Naive B cell (primary cell): ENCODE measurements around the gene ADO. TPM values are rescaled to one million over a fixed set of nuclear protein-coding genes. Genes with fewer than 3 reads are reported as not detected.

Experiments used
- ATAC-seq, 2 donors: fragments of 150-1000 bp; cut with Tn5 transposase; 2 replicates each; pipeline ENCODE4 v1.10.0; 2021; ENCODE audit warnings: low read depth in 2 of 2, mild to moderate bottlenecking in 2 of 2, moderate library complexity in 2 of 2
- DNase-seq: peaks from one replicate; pipeline ENCODE4 v3.0.0; 2022
- H3K27ac Mint-ChIP-seq, 6 donors: one replicate each; pipeline ENCODE4 v1.8.0; 2020 to 2022; ENCODE audit warnings: mild to moderate bottlenecking in 6 of 6, mixed read lengths in 6 of 6, moderate library complexity in 5 of 6, inconsistent platforms in 2 of 6
- H3K27me3 Mint-ChIP-seq, 3 donors: one replicate each; pipeline ENCODE4 v1.8.0; 2021 to 2022; ENCODE audit warnings: mixed read lengths in 3 of 3, mild to moderate bottlenecking in 1 of 3
- H3K36me3 Mint-ChIP-seq, 2 donors: one replicate each; pipeline ENCODE4 v1.8.0; 2020 to 2022; ENCODE audit warnings: mixed read lengths in 2 of 2, inconsistent platforms in 1 of 2, mild to moderate bottlenecking in 1 of 2
- H3K4me1 Mint-ChIP-seq, 3 donors: one replicate each; pipeline ENCODE4 v1.8.0; 2020 to 2022; ENCODE audit warnings: mixed read lengths in 3 of 3, inconsistent platforms in 1 of 3, mild to moderate bottlenecking in 1 of 3, moderate library complexity in 1 of 3
- H3K4me3 Mint-ChIP-seq, 8 donors: one replicate each; pipeline ENCODE4 v1.8.0; 2020 to 2022; ENCODE audit warnings: mild to moderate bottlenecking in 8 of 8, mixed read lengths in 8 of 8, moderate library complexity in 8 of 8, inconsistent platforms in 2 of 8
- H3K9me3 Mint-ChIP-seq, 7 donors: one replicate each; pipeline ENCODE4 v1.8.0; 2020 to 2022; ENCODE audit warnings: mixed read lengths in 7 of 7, mild to moderate bottlenecking in 5 of 7, inconsistent platforms in 2 of 7, moderate library complexity in 1 of 7
- polyA plus RNA-seq, 6 donors: library from polyadenylated mRNA; unstranded; fragments of 300-500 nt; fragmentation: Illumina TruSeq; gene quantifications; one replicate each; pipeline ENCODE4 v1.2.3, GENCODE V29; 2021; ENCODE audit warnings: low read depth in 6 of 6

ADO gene
- polyA plus RNA-seq, 6 donors from 2014 or later = 1.4 to 4.9 (median 3.8) TPM

- H3K27me3 Mint-ChIP-seq = peaks cover 0 to 6% (median 2%) of the 10 kb centered on the region in 3 donors
- H3K36me3 Mint-ChIP-seq = no peaks in the 10 kb centered on the region
- peaks cover 0 to 3% (median 0%) of the 10 kb centered on the region in 7 donors for H3K9me3 Mint-ChIP-seq
- H3K27ac Mint-ChIP-seq = no peak overlapping the region
- H3K4me1 Mint-ChIP-seq = peaks cover 0 to 1% (median 0%) of the 10 kb centered on the region in 3 donors
- ATAC-seq (peak in 1 of 2 donors; percentile 23), DNase-seq (no peak)
- no peak overlapping the region for H3K4me3 Mint-ChIP-seq
These were observed 35.1 kb downstream of the ADO start for GRCh38 chr10:62839590-62839989.

DNA sequence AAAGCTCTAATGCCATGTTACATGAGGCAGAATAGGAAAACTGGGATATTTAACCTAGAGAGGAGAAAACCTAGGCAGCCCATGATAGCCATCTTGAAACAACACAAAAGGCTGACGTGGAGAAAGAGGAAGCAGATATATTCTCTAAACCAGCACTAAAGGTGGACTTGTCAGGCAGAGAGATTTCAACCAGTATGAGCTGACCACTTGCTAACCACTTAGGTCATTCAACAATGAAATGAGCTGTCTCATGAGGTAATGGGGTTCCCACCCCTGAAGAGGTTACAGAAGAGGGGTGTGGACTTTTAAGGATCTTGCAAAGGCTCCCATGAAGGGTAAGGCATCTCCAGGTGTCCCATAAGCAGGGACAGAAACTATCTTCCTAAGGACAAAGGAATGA lies 38.5 kb downstream of the ADO start:
- peak overlapping the region in 1 of 6 donors; percentile 34 for H3K27ac Mint-ChIP-seq
- DNase-seq (no peak), ATAC-seq (no peak)
- no peak overlapping the region for H3K4me3 Mint-ChIP-seq
- peaks cover 0 to 3% (median 0%) of the 10 kb centered on the region in 3 donors for H3K4me1 Mint-ChIP-seq
- H3K36me3 Mint-ChIP-seq = peaks cover 5 to 6% of the 10 kb centered on the region in 2 donors
- H3K9me3 Mint-ChIP-seq = peaks cover 0 to 18% (median 15%) of the 10 kb centered on the region in 7 donors
- H3K27me3 Mint-ChIP-seq = peaks cover 0 to 14% (median 10%) of the 10 kb centered on the region in 3 donors

DNA sequence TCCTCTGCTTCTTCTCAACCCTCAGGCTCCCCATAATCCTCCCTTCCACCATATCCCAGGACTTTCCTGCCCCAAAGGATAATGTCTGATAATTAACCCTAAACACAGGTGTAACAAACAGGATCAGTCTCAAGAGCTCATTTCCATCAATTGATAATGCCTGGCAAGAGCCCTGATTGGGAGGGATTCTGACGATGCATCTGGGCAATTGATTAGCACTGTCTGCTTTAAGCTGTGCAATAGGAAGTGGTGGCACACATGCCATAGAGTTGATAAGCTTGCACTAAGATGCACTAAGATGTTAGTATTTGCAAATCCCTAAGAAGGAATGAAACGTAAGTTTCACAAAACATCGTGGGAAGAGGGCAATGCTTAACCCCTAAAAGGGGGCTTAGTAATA lies 39.1 kb downstream of the ADO start:
- Mint-ChIP-seq H3K27ac (no peak overlapping the region), H3K4me3 (no peak overlapping the region), H3K27me3 (peaks cover 0 to 14% (median 10%) of the 10 kb centered on the region in 3 donors), H3K9me3 (peaks cover 0 to 25% (median 21%) of the 10 kb centered on the region in 7 donors), H3K4me1 (peaks cover 0 to 3% (median 0%) of the 10 kb centered on the region in 3 donors), H3K36me3 (peaks cover 6% of the 10 kb centered on the region in 2 donors)
- DNase-seq (no peak), ATAC-seq (no peak)

- H3K9me3 Mint-ChIP-seq = peaks cover 0 to 28% (median 21%) of the 10 kb centered on the region in 7 donors
- H3K27me3 Mint-ChIP-seq = peaks cover 0 to 14% (median 10%) of the 10 kb centered on the region in 3 donors
- peak overlapping the region in 2 of 6 donors; percentile 5 to 58 for H3K27ac Mint-ChIP-seq
- H3K4me1 Mint-ChIP-seq = peaks cover 0 to 7% (median 0%) of the 10 kb centered on the region in 3 donors
- no peak overlapping the region for H3K4me3 Mint-ChIP-seq
- ATAC-seq = no peak
- no peak for DNase-seq
- H3K36me3 Mint-ChIP-seq = peaks cover 6% of the 10 kb centered on the region in 2 donors
These were observed 39.9 kb downstream of the ADO start for GRCh38 chr10:62844280-62845011.

GRCh38 chr10:62847433-62847832 lies 42.9 kb downstream of the ADO start:
- peaks cover 0 to 14% (median 10%) of the 10 kb centered on the region in 3 donors for H3K27me3 Mint-ChIP-seq
- ATAC-seq (no peak), DNase-seq (no peak)
- H3K36me3 Mint-ChIP-seq = peaks cover 6% of the 10 kb centered on the region in 2 donors
- H3K27ac Mint-ChIP-seq = no peak overlapping the region
- H3K4me1 Mint-ChIP-seq = peaks cover 18 to 36% (median 23%) of the 10 kb centered on the region in 3 donors
- H3K9me3 Mint-ChIP-seq = peaks cover 0 to 28% (median 21%) of the 10 kb centered on the region in 7 donors
- no peak overlapping the region for H3K4me3 Mint-ChIP-seq

GRCh38 chr10:62850646-62851045 lies 46.1 kb downstream of the ADO start:
- H3K4me3 Mint-ChIP-seq = peak overlapping the region in 5 of 8 donors; percentile 1 to 48 (median 45)
- H3K36me3 Mint-ChIP-seq = peaks cover 6% of the 10 kb centered on the region in 2 donors
- peak; percentile 42 to 57 for ATAC-seq

DNA sequence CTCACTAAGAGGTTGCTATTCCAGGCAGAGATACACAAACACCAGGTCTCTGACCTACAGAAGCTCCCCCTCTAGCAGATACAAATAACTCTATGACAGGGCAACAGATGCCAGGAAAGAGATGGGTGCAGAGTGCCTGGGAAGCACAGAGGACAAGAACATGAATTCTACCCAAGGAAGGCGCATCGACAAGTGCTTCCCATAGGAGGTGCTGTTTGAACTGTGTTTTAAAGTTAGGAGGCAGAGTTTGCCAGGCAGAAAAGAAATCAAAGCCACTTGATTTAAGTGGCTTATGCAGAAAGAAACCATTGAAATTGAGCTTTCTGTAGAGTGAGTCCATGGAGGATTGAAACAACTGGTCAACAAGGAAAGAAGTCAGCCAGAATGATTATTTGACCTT lies 46.9 kb downstream of the ADO start:
- DNase-seq (no peak), ATAC-seq (no peak)
- Mint-ChIP-seq H3K4me1 (peaks cover 35 to 56% (median 41%) of the 10 kb centered on the region in 3 donors), H3K27ac (peak overlapping the region in 1 of 6 donors; percentile 88), H3K4me3 (peak overlapping the region in 4 of 8 donors; percentile 7 to 48 (median 28)), H3K27me3 (peaks cover 0 to 3% (median 0%) of the 10 kb centered on the region in 3 donors), H3K36me3 (peaks cover 6% of the 10 kb centered on the region in 2 donors), H3K9me3 (peaks cover 0 to 25% (median 21%) of the 10 kb centered on the region in 7 donors)

More at GRCh38 chr10:62850646-62851045, 46.1 kb downstream of the ADO start:
- DNase-seq = no peak
- Mint-ChIP-seq H3K4me1 (peaks cover 35 to 56% (median 41%) of the 10 kb centered on the region in 3 donors), H3K9me3 (peaks cover 0 to 26% (median 21%) of the 10 kb centered on the region in 7 donors), H3K27ac (peak overlapping the region in 2 of 6 donors; percentile 20 to 23), H3K27me3 (peaks cover 0 to 5% (median 0%) of the 10 kb centered on the region in 3 donors)

- H3K4me1 Mint-ChIP-seq = peaks cover 35 to 56% (median 41%) of the 10 kb centered on the region in 3 donors
- DNase-seq = peak; percentile 45
These were observed 48.6 kb downstream of the ADO start for GRCh38 chr10:62852961-62853702.

GRCh38 chr10:62853710-62854109 lies 49.2 kb downstream of the ADO start:
- Mint-ChIP-seq H3K27ac (peak overlapping the region in 2 of 6 donors; percentile 13 to 40), H3K4me3 (peak overlapping the region in 5 of 8 donors; percentile 36 to 67 (median 59)), H3K36me3 (no peaks in the 10 kb centered on the region), H3K27me3 (no peaks in the 10 kb centered on the region), H3K4me1 (peaks cover 35 to 56% (median 41%) of the 10 kb centered on the region in 3 donors), H3K9me3 (peaks cover 0 to 3% (median under 1%) of the 10 kb centered on the region in 7 donors)
- no peak for DNase-seq
- no peak for ATAC-seq

More at GRCh38 chr10:62852961-62853702, 48.6 kb downstream of the ADO start:
- no peaks in the 10 kb centered on the region for H3K27me3 Mint-ChIP-seq
- H3K4me3 Mint-ChIP-seq = peak overlapping the region; percentile 13 to 84 (median 60)
- ATAC-seq = peak; percentile 87
- peaks cover 0 to 9% (median 6%) of the 10 kb centered on the region in 7 donors for H3K9me3 Mint-ChIP-seq
- H3K27ac Mint-ChIP-seq = peak overlapping the region in 2 of 6 donors; percentile 39 to 40
- H3K36me3 Mint-ChIP-seq = no peaks in the 10 kb centered on the region

DNA sequence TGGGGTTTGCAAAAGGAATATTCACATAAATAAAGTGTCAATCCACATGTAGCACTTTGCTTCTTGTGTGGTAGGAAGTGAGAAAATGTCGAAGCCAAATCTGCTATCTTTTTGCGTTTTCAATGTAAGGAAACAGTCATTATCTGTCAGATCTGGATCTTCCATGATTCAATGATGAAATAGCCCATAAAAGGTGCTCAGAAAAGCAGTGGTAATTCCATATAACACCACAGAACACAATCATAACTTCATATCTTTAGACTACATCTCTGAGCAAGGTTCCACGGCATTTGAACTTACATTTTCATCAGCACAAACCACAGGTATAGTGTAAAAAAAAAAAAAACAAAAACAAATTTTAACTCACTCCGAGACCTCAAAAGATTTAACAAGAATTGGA lies 51.5 kb downstream of the ADO start:
- Mint-ChIP-seq H3K36me3 (no peaks in the 10 kb centered on the region), H3K4me3 (no peak overlapping the region), H3K4me1 (peaks cover 33 to 44% (median 37%) of the 10 kb centered on the region in 3 donors), H3K27ac (no peak overlapping the region), H3K9me3 (peaks cover 0 to 2% (median 0%) of the 10 kb centered on the region in 7 donors), H3K27me3 (no peaks in the 10 kb centered on the region)
- DNase-seq = no peak
- ATAC-seq = no peak

Other genes with a start within 250 kb of the ADO start
- gene EGR2, start 11.6 kb downstream of the ADO start, polyA plus RNA-seq = 1 to 10 TPM; 1.7 to 8.6 (median 3.5) TPM